ENCODE data around the gene LRATD1. TPM values are rescaled to one million over a fixed set of nuclear protein-coding genes. Genes with fewer than 3 reads are reported as not detected.

LRATD1 gene
- total and polyA plus RNA-seq, 9 donors = 7.4 to 23.4 (median 11.6) TPM

- no peak for DNase-seq
- Histone ChIP-seq H3K4me3 (no peak overlapping the region), H3K9me3 (no peaks in the 10 kb centered on the region), H3K4me1 (ENCODE audit: insufficient read depth) (no peaks in the 10 kb centered on the region), H3K27me3 (no peaks in the 10 kb centered on the region), H3K27ac (no peak overlapping the region), H3K36me3 (no peaks in the 10 kb centered on the region)
- WGBS, 3 donors = 74 to 81% (median 75%) methylated on average over 3 of the region's 3 CpGs
- intact Hi-C loops (cut with DNase I) = no loop called here
- TF ChIP-seq EP300 (IDR thresholded peaks at IDR 0.05) (no peak), CTCF (IDR thresholded peaks at IDR 0.05) (no peak), POLR2A (IDR thresholded peaks at IDR 0.05) (no peak)
Observed at GRCh38 chr2:14626873-14627272, 5.6 kb upstream of the LRATD1 start.

- Histone ChIP-seq H3K4me3 (no peak overlapping the region), H3K27me3 (no peaks in the 10 kb centered on the region), H3K4me1 (ENCODE audit: insufficient read depth) (peaks cover 2% of the 10 kb centered on the region), H3K27ac (no peak overlapping the region), H3K36me3 (no peaks in the 10 kb centered on the region), H3K9me3 (no peaks in the 10 kb centered on the region)
- intact Hi-C loops (cut with DNase I) = no loop called here
- no peak for DNase-seq
- TF ChIP-seq POLR2A (IDR thresholded peaks at IDR 0.05) = no peak
- TF ChIP-seq CTCF (IDR thresholded peaks at IDR 0.05) = no peak
- TF ChIP-seq EP300 (IDR thresholded peaks at IDR 0.05) = no peak
- 86 to 88% (median 86%) methylated on average over 2 of the region's 2 CpGs for whole genome bisulfite sequencing, 3 donors
Observed at GRCh38 chr2:14628901-14629300, 3.6 kb upstream of the LRATD1 start.

DNA sequence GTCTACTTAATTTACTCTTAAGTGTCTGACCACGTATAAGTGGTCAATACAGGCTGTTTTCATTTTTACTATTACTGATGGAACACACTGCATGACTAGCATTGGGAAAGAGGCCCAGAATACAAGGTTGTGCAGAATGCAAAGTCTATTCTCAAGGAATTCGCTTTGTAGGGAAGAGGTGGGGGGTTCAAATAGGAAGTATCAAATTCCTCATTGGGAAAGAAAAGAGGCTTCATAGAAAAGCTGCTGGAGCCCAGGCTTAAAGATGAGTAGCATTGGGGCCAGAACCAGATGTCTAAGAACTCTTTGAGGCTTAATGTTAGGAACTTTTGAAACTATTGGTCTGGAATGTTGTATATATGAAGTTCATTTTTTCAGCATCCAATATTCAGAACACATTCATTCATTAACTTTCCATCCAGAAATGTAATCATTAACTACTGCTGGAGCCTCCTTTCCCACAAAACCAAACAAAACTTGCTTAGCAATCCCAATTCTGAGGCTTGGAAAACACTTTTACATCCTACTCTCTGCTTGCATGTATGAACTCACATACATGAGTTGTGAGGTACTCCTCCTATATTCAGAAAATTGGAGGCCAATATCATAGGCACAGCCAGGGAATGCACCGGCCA is 994 bp upstream of the LRATD1 start:
- Histone ChIP-seq H3K4me3 (no peak overlapping the region), H3K27ac (no peak overlapping the region), H3K4me1 (ENCODE audit: insufficient read depth) (peaks cover 5% of the 10 kb centered on the region), H3K36me3 (no peaks in the 10 kb centered on the region), H3K9me3 (no peaks in the 10 kb centered on the region), H3K27me3 (no peaks in the 10 kb centered on the region)
- TF ChIP-seq EP300 (IDR thresholded peaks at IDR 0.05) (no peak), CTCF (IDR thresholded peaks at IDR 0.05) (no peak), POLR2A (IDR thresholded peaks at IDR 0.05) (no peak)
- intact Hi-C loops (cut with DNase I) = loop anchor here in 1 of 4 donors (10.0 kb wide), 1 partner anchor 1147 kb away; no protein-coding TSS in a partner anchor
- DNase-seq = no peak
- WGBS, 3 donors = 75 to 81% (median 76%) methylated on average over 3 of the region's 3 CpGs

DNA sequence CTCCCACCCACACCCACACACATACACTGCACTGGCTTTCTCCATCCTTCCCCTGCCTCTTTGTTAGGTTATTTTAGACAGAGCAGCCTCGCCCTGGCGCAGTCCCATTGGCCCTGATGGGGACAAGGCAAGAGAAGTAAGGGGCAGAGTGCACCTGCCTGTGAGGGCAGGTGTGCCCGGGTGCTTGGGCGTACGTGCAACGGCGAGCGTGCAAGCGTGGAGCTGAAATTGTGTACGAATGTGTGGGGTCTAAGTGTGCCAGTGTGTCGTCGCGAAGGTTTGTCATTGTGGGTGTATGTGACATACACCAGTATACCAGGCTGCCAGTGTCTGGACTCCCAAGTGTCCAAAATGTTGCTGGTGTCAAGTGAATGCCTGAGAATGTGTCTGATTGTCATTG is 544 bp downstream of the LRATD1 start:
- TF ChIP-seq CTCF (IDR thresholded peaks at IDR 0.05) (no peak), POLR2A (IDR thresholded peaks at IDR 0.05) (no peak), EP300 (IDR thresholded peaks at IDR 0.05) (no peak)
- peak; percentile 12 to 34 (median 27) for DNase-seq

More for the DNA sequence above, 544 bp downstream of the LRATD1 start:
- Histone ChIP-seq H3K9me3 (no peaks in the 10 kb centered on the region), H3K36me3 (no peaks in the 10 kb centered on the region), H3K4me3 (peak overlapping the region; percentile 50), H3K27me3 (no peaks in the 10 kb centered on the region), H3K27ac (no peak overlapping the region), H3K4me1 (ENCODE audit: insufficient read depth) (peaks cover 5% of the 10 kb centered on the region)
- WGBS, 3 donors = 1 to 6% (median 1%) methylated on average over 13 of the region's 13 CpGs
- intact Hi-C loops (cut with DNase I) = loop anchor here in 1 of 4 donors (10.0 kb wide), 1 partner anchor 1148 kb away; no protein-coding TSS in a partner anchor
